Immature natural killer cell (primary cell): Measurements from ENCODE around the gene DCAF4. TPM values are rescaled to one million over a fixed set of nuclear protein-coding genes. Genes with fewer than 3 reads are reported as not detected.
A peak's percentile ranks its signal among the peaks of the same experiment; 100 is the strongest.
"Not testable (repeated sequence)": the region's sequence is repeated elsewhere in the genome, so short reads cannot be mapped to it uniquely, and the experiment has no call there.

Experiments
- DNase-seq, 3 donors: peaks; one replicate each; pipeline ENCODE4 v3.0.0; 2022; ENCODE audit warnings: mixed read lengths in 1 of 3
- H3K27ac Mint-ChIP-seq, 6 donors: one replicate each; pipeline ENCODE4 v1.8.0; 2020; ENCODE audit warnings: mixed read lengths in 6 of 6, mild to moderate bottlenecking in 5 of 6, inconsistent platforms in 4 of 6, moderate library complexity in 3 of 6
- H3K27me3 Mint-ChIP-seq, 3 donors: one replicate each; pipeline ENCODE4 v1.8.0; 2020 to 2021; ENCODE audit warnings: low read depth in 3 of 3, mild to moderate bottlenecking in 3 of 3, mixed read lengths in 3 of 3, moderate library complexity in 3 of 3, inconsistent platforms in 1 of 3
- H3K36me3 Mint-ChIP-seq, 3 donors: one replicate each; pipeline ENCODE4 v1.8.0; 2020; ENCODE audit warnings: mixed read lengths in 3 of 3, inconsistent platforms in 2 of 3, mild to moderate bottlenecking in 2 of 3
- H3K4me1 Mint-ChIP-seq, 2 donors: one replicate each; pipeline ENCODE4 v1.8.0; 2020; ENCODE audit warnings: inconsistent platforms in 2 of 2, mild to moderate bottlenecking in 2 of 2, mixed read lengths in 2 of 2, moderate library complexity in 1 of 2
- H3K4me3 Mint-ChIP-seq, 5 donors: one replicate each; pipeline ENCODE4 v1.8.0; 2020; ENCODE audit warnings: mild to moderate bottlenecking in 5 of 5, mixed read lengths in 5 of 5, inconsistent platforms in 3 of 5, moderate library complexity in 3 of 5
- H3K9me3 Mint-ChIP-seq, 6 donors: one replicate each; pipeline ENCODE4 v1.8.0; 2020; ENCODE audit warnings: mild to moderate bottlenecking in 6 of 6, mixed read lengths in 6 of 6, inconsistent platforms in 4 of 6, moderate library complexity in 3 of 6
- polyA plus RNA-seq, 3 donors: library from polyadenylated mRNA; unstranded; fragments of 300-500 nt; fragmentation: Illumina TruSeq; gene quantifications; one replicate each; pipeline ENCODE4 v1.2.3, GENCODE V29; 2021

The DCAF4 gene
- polyA plus RNA-seq, 3 donors from 2014 or later: 0.44 to 8.7 (median 4.5) TPM

- H3K36me3 Mint-ChIP-seq: peaks cover 10 to 42% (median 29%) of the 10 kb centered on the region in 3 donors
- no peaks in the 10 kb centered on the region for H3K4me1 Mint-ChIP-seq
- no peak overlapping the region for H3K4me3 Mint-ChIP-seq
- peaks cover 0 to 1% (median 0%) of the 10 kb centered on the region in 3 donors for H3K27me3 Mint-ChIP-seq
- no peaks in the 10 kb centered on the region for H3K9me3 Mint-ChIP-seq
- DNase-seq: no peak
- no peak overlapping the region for H3K27ac Mint-ChIP-seq
Measured at GRCh38 chr14:72975770-72976169, 49.5 kb downstream of the DCAF4 start.

GRCh38 chr14:72978856-72979255 is 52.6 kb downstream of the DCAF4 start:
- Mint-ChIP-seq H3K4me3 (no peak overlapping the region), H3K27ac (no peak overlapping the region), H3K27me3 (peaks cover 0 to under 1% (median 0%) of the 10 kb centered on the region in 3 donors), H3K4me1 (peaks cover 0 to 1% of the 10 kb centered on the region in 2 donors), H3K9me3 (no peaks in the 10 kb centered on the region), H3K36me3 (peaks cover 22 to 44% (median 33%) of the 10 kb centered on the region in 3 donors)
- no peak for DNase-seq

GRCh38 chr14:72980863-72981262 is 54.6 kb downstream of the DCAF4 start:
- Mint-ChIP-seq H3K36me3 (peaks cover 31 to 44% (median 35%) of the 10 kb centered on the region in 3 donors), H3K9me3 (no peaks in the 10 kb centered on the region), H3K27me3 (no peaks in the 10 kb centered on the region), H3K4me1 (peaks cover 0 to 3% of the 10 kb centered on the region in 2 donors), H3K27ac (no peak overlapping the region), H3K4me3 (no peak overlapping the region)
- DNase-seq: no peak

GRCh38 chr14:72982146-72982708 is 56.0 kb downstream of the DCAF4 start:
- H3K27ac Mint-ChIP-seq: peak overlapping the region in 2 of 6 donors; percentile 12 to 38
- no peaks in the 10 kb centered on the region for H3K27me3 Mint-ChIP-seq
- peaks cover 29 to 46% (median 30%) of the 10 kb centered on the region in 3 donors for H3K36me3 Mint-ChIP-seq
- no peak for DNase-seq
- H3K9me3 Mint-ChIP-seq: no peaks in the 10 kb centered on the region
- peaks cover 0 to 3% of the 10 kb centered on the region in 2 donors for H3K4me1 Mint-ChIP-seq
- H3K4me3 Mint-ChIP-seq: no peak overlapping the region

- H3K4me1 Mint-ChIP-seq: peaks cover 0 to 3% of the 10 kb centered on the region in 2 donors
- no peak for DNase-seq
- H3K27me3 Mint-ChIP-seq: no peaks in the 10 kb centered on the region
- no peaks in the 10 kb centered on the region for H3K9me3 Mint-ChIP-seq
- peaks cover 19 to 36% (median 30%) of the 10 kb centered on the region in 3 donors for H3K36me3 Mint-ChIP-seq
- no peak overlapping the region for H3K27ac Mint-ChIP-seq
- no peak overlapping the region for H3K4me3 Mint-ChIP-seq
Measured at GRCh38 chr14:72986214-72986613, 60.0 kb downstream of the DCAF4 start.

GRCh38 chr14:72986857-72987256 is 60.6 kb downstream of the DCAF4 start:
- no peak for DNase-seq
- Mint-ChIP-seq H3K9me3 (no peaks in the 10 kb centered on the region), H3K27ac (no peak overlapping the region), H3K27me3 (no peaks in the 10 kb centered on the region), H3K36me3 (peaks cover 22 to 38% (median 34%) of the 10 kb centered on the region in 3 donors), H3K4me3 (no peak overlapping the region), H3K4me1 (peaks cover 0 to 3% of the 10 kb centered on the region in 2 donors)

GRCh38 chr14:72990171-72990570 is 63.9 kb downstream of the DCAF4 start:
- Mint-ChIP-seq H3K27me3 (peaks cover 0 to 1% (median 0%) of the 10 kb centered on the region in 3 donors), H3K27ac (no peak overlapping the region)

GRCh38 chr14:72996916-72997315 is 70.7 kb downstream of the DCAF4 start:
- no peak overlapping the region for H3K27ac Mint-ChIP-seq
- peaks cover 24 to 43% (median 29%) of the 10 kb centered on the region in 3 donors for H3K36me3 Mint-ChIP-seq
- H3K27me3 Mint-ChIP-seq: peaks cover 0 to 5% (median 0%) of the 10 kb centered on the region in 3 donors
- peaks cover 7 to 14% of the 10 kb centered on the region in 2 donors for H3K4me1 Mint-ChIP-seq
- H3K9me3 Mint-ChIP-seq: no peaks in the 10 kb centered on the region
- no peak overlapping the region for H3K4me3 Mint-ChIP-seq
- DNase-seq: no peak

More at GRCh38 chr14:72990171-72990570, 63.9 kb downstream of the DCAF4 start:
- Mint-ChIP-seq H3K4me1 (no peaks in the 10 kb centered on the region), H3K36me3 (peaks cover 13 to 33% (median 20%) of the 10 kb centered on the region in 3 donors), H3K4me3 (no peak overlapping the region), H3K9me3 (no peaks in the 10 kb centered on the region)
- no peak for DNase-seq

GRCh38 chr14:72998252-72998903 is 72.1 kb downstream of the DCAF4 start:
- H3K36me3 Mint-ChIP-seq: peaks cover 24 to 33% (median 25%) of the 10 kb centered on the region in 3 donors

GRCh38 chr14:72999316-72999715 is 73.1 kb downstream of the DCAF4 start:
- Mint-ChIP-seq H3K4me3 (no peak overlapping the region), H3K4me1 (peaks cover 8 to 31% of the 10 kb centered on the region in 2 donors), H3K27me3 (peaks cover 0 to 4% (median 0%) of the 10 kb centered on the region in 3 donors), H3K27ac (peak overlapping the region in 1 of 6 donors; percentile 22), H3K36me3 (peaks cover 24 to 34% (median 29%) of the 10 kb centered on the region in 3 donors), H3K9me3 (no peaks in the 10 kb centered on the region)
- DNase-seq: no peak

More at GRCh38 chr14:72998252-72998903, 72.1 kb downstream of the DCAF4 start:
- no peaks in the 10 kb centered on the region for H3K9me3 Mint-ChIP-seq
- no peak overlapping the region for H3K27ac Mint-ChIP-seq
- no peak overlapping the region for H3K4me3 Mint-ChIP-seq
- peaks cover 0 to 4% (median 0%) of the 10 kb centered on the region in 3 donors for H3K27me3 Mint-ChIP-seq
- no peak for DNase-seq
- peaks cover 8 to 23% of the 10 kb centered on the region in 2 donors for H3K4me1 Mint-ChIP-seq

- Mint-ChIP-seq H3K4me1 (peaks cover 8 to 31% of the 10 kb centered on the region in 2 donors), H3K4me3 (no peak overlapping the region), H3K36me3 (peaks cover 19 to 29% (median 24%) of the 10 kb centered on the region in 3 donors), H3K27me3 (peaks cover 0 to 4% (median 0%) of the 10 kb centered on the region in 3 donors), H3K27ac (no peak overlapping the region), H3K9me3 (no peaks in the 10 kb centered on the region)
- DNase-seq: no peak
Measured at GRCh38 chr14:73000073-73000472, 73.8 kb downstream of the DCAF4 start.

GRCh38 chr14:73003681-73004080 is 77.4 kb downstream of the DCAF4 start:
- no peaks in the 10 kb centered on the region for H3K9me3 Mint-ChIP-seq
- H3K27me3 Mint-ChIP-seq: peaks cover 0 to 2% (median 0%) of the 10 kb centered on the region in 3 donors
- H3K4me1 Mint-ChIP-seq: peaks cover 6 to 25% of the 10 kb centered on the region in 2 donors
- DNase-seq: no peak
- H3K36me3 Mint-ChIP-seq: peaks cover 0 to 13% (median 5%) of the 10 kb centered on the region in 3 donors
- H3K27ac Mint-ChIP-seq: peak overlapping the region in 1 of 6 donors; percentile 22
- H3K4me3 Mint-ChIP-seq: no peak overlapping the region

- H3K27ac Mint-ChIP-seq, DNase-seq, H3K27me3 Mint-ChIP-seq, H3K9me3 Mint-ChIP-seq, H3K4me3 Mint-ChIP-seq: not testable (repeated sequence)
- H3K4me1 Mint-ChIP-seq: peaks cover 6 to 25% of the 10 kb centered on the region in 2 donors
- H3K36me3 Mint-ChIP-seq: peaks cover 4 to 18% (median 9%) of the 10 kb centered on the region in 3 donors
Measured at GRCh38 chr14:73004641-73005040, 78.4 kb downstream of the DCAF4 start.

- no peak overlapping the region for H3K27ac Mint-ChIP-seq
- H3K36me3 Mint-ChIP-seq: peaks cover 4 to 21% (median 9%) of the 10 kb centered on the region in 3 donors
Measured at GRCh38 chr14:73007835-73008234, 81.6 kb downstream of the DCAF4 start.

More at GRCh38 chr14:73007835-73008234, 81.6 kb downstream of the DCAF4 start:
- no peaks in the 10 kb centered on the region for H3K9me3 Mint-ChIP-seq
- H3K4me1 Mint-ChIP-seq: peaks cover 2 to 17% of the 10 kb centered on the region in 2 donors
- H3K4me3 Mint-ChIP-seq: no peak overlapping the region
- no peak for DNase-seq
- no peaks in the 10 kb centered on the region for H3K27me3 Mint-ChIP-seq
